HL-60 (cell line): ENCODE measurements around the gene PDGFC.

Experiments
- CTCF ChIP-seq: IDR thresholded peaks from one replicate; pipeline ENCODE4 v1.5.1; 2011; ENCODE audit warnings: low read length, control low read depth, inconsistent platforms; ENCODE audit not compliant: insufficient read depth
- POLR2AphosphoS5 ChIP-seq: IDR thresholded peaks from 2 replicates; pipeline ENCODE4 v1.6.1; 2012; ENCODE audit warnings: low read depth

GRCh38 chr4:156948738-156949137 is 22.9 kb downstream of the PDGFC start:
- no peak for TF ChIP-seq CTCF
- TF ChIP-seq POLR2AphosphoS5, result no peak
